Fibroblast of skin of scalp (primary cell): Measurements from ENCODE around the gene NUMA1. TPM values are rescaled to one million over a fixed set of nuclear protein-coding genes. Genes with fewer than 3 reads are reported as not detected.

Source experiments
- DNase-seq: peaks from one replicate; pipeline ENCODE4 v3.0.0-alpha.2; 2013
- polyA plus RNA-seq, 2 experiments: library from polyadenylated mRNA; unstranded; fragments of 120-200 nt; gene quantifications; one replicate each; pipeline ENCODE4 v1.2.1, GENCODE V29; 2013; ENCODE audit not compliant: insufficient read length in 2 of 2

The NUMA1 gene, protein sequence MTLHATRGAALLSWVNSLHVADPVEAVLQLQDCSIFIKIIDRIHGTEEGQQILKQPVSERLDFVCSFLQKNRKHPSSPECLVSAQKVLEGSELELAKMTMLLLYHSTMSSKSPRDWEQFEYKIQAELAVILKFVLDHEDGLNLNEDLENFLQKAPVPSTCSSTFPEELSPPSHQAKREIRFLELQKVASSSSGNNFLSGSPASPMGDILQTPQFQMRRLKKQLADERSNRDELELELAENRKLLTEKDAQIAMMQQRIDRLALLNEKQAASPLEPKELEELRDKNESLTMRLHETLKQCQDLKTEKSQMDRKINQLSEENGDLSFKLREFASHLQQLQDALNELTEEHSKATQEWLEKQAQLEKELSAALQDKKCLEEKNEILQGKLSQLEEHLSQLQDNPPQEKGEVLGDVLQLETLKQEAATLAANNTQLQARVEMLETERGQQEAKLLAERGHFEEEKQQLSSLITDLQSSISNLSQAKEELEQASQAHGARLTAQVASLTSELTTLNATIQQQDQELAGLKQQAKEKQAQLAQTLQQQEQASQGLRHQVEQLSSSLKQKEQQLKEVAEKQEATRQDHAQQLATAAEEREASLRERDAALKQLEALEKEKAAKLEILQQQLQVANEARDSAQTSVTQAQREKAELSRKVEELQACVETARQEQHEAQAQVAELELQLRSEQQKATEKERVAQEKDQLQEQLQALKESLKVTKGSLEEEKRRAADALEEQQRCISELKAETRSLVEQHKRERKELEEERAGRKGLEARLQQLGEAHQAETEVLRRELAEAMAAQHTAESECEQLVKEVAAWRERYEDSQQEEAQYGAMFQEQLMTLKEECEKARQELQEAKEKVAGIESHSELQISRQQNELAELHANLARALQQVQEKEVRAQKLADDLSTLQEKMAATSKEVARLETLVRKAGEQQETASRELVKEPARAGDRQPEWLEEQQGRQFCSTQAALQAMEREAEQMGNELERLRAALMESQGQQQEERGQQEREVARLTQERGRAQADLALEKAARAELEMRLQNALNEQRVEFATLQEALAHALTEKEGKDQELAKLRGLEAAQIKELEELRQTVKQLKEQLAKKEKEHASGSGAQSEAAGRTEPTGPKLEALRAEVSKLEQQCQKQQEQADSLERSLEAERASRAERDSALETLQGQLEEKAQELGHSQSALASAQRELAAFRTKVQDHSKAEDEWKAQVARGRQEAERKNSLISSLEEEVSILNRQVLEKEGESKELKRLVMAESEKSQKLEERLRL (N-terminal part only)
- polyA plus RNA-seq (2013, experiment 1 of 2; ENCODE audit: insufficient read length), result 104 TPM
- polyA plus RNA-seq (2013, experiment 2 of 2; ENCODE audit: insufficient read length), result 102 TPM

DNA sequence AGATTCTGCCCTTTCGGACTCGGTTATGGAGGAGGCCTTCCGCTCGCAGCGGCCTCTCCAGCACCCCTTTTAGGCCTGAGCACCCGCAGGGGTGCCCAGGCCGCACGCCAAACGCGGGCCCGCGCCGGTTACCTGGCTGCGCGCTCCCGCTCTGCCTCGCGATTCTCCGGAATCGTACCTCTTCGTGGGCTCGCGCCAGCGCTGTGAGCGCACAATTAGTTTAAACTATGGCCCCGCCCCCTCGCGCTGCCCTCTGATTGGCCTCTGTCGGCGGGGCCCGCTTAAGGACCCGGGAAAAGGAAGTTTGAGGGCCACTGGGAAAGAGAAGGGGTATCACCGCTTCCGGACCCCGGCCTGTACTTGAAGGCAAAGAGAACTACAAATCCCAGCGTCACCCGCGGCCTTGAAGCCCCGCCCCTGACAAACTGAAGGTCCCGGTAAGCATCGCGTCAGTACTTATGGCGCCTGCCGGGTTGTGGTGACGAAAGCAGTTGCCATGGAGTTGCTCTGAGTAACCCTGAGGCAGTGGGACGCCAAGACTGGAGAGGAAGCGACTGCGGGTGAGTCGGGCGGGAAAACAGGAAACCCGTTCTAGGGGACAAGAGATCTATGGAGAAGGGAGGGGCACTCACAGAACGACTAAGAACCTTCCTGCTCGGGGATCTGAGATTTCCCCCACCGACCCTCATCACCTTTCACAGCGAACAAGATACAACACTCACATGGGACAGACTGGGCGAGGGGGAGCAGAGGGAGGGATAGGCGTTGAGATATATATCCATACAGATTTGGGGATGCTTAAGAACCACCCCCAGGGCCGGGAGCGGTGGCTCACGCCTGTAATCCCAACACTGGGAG lies at the start of gene NUMA1, which contains the start of gene LRRC51:
NUMA1 (minus strand) TSS at position 217 of the 858 bp plus-strand sequence. CDS start 44,599 bp downstream, outside the sequence.
LRRC51 (plus strand) TSS at position 525 of the 858 bp plus-strand sequence. CDS start 8,234 bp downstream, outside the sequence.
- DNase-seq, result peak; percentile 100

DNA sequence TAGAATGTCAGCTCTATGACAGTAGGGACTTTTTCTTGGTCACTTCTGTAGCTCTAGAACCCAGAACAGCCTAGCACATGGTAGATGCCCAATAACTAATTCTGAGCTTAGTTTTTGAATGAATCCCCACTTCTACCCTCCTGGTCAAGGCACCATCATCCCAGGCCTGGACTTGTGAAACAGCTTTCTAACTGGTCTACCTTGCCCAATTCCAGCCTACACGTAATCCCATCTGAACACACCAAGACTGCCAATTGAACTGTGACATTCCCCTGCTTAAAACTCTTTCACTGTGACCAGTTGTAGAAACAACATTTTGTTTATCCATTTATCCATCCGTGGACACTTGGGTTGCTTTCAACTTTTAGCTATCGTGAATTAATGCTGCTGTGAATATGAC lies 49.0 kb upstream of the NUMA1 start:
- no peak for DNase-seq

DNA sequence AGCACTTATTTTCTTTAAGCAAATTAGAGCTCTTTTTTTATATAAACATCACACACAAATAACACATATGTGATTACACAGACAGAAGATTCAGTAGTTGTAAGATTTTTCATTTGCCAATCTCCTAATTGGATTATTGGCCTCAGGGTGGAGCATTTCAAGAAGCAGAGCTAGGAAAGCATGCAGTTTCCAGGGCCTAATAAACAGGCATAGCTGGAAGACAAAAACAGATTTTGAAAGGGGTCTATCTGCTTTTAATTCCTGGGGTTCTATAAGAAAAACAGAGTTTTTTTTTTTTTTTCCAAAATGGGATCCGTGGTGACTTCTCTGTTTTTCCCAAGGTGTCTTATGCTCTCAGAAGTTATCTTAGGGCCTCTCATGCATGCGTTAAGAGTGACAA lies 47.6 kb upstream of the NUMA1 start:
- DNase-seq, result no peak

DNA sequence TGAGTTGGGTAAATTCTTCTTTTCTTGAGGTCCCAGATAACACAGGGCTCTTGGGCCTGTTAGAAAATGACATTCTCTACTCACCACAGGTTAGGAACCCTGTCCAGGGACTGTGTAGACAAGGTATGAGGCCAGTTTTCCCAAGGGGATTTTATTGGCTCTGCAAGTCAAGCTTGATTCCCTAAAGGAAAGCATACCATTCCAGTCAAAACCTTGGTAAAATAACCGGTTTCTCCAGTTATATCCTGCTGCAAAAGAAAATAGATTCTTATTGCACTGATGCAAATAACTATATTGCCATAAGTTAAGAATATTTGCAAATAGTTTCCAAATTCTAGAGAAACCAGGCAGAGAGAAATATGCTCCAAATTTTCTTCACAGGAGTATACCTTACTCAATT lies 45.6 kb upstream of the NUMA1 start:
- no peak for DNase-seq

DNA sequence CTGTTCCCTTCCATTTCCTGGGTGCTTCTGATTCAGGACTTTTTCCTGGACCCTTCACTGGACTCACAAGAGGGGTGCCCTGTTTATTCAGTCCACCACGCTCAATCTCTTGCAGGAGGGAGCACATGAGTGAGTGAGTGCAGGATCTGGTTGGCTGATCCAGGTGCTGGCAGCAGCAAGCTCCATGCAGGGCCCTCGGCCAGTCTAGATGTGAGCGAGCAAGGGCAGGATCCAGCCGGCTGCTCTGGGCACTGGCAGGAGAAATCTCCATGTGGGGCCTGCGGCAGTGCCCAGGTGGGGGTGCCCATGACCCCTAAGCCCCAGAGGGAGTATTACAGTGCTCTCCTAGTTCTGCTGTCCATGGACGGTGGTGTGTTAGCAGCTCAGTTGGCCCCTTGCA lies 43.7 kb upstream of the NUMA1 start:
- no peak for DNase-seq

DNA sequence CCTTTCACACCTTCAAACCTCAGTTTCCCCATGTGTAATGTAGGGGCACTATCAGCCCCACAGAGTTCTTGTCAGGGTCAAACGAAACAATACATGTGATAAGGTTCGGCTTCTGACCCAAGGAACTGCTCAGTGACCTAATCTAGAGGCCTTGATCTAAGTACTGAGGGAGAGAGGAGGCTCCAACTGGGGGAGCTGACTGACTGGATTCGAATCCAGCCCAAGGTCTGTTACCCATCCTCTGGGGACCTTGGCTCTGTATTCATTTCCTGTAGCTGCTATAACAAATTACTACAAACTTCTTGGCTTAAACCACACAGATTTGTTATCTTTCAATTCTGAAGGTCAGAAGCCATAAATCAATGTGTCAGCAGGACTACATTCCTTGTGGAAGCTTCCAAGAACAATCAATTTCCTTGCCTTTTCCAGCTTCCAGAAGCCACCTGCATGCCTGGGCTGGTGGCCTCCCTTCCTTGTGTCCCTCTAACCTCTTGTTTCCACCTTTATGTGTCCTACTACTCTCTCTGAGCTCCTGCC lies 42.8 kb upstream of the NUMA1 start:
- no peak for DNase-seq

DNA sequence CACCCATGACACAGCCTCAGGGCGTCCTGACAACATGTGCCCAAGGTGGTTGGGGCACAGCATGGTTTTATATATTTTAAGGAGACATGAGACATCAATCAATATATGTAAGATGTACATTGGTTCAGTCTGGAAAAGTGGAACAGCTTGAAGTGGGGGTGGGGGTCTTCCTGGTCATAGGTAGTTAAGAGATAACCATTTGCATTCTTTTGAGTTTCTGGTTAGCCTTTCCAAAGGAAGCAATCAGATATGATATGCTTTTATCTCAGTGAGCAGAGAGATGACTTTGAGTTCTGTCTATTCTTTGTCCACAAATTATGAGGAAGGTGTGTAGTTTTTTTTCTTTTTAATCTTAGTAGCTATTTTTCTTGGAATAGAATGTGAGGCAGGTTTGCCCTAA lies 42.3 kb upstream of the NUMA1 start:
- DNase-seq, result no peak

DNA sequence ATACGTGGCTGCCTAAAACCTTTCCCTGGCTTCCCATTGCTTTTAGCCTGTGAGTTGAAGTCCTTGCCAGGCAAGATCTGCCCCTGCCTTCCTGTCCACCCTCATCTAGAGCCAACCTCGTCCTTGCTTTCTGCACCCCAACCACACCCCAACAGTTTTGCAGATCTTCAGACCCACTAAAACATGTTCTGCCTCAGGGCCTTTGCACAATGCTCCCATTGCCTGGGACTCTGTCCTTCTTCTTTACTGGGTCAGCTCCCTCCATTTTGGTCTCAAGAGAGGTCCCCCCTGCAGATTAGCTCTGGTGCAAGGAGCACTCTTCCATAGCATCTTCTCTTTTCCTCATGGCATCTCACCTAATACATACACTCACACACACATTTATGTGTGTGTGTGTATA lies 40.6 kb upstream of the NUMA1 start:
- no peak for DNase-seq

DNA sequence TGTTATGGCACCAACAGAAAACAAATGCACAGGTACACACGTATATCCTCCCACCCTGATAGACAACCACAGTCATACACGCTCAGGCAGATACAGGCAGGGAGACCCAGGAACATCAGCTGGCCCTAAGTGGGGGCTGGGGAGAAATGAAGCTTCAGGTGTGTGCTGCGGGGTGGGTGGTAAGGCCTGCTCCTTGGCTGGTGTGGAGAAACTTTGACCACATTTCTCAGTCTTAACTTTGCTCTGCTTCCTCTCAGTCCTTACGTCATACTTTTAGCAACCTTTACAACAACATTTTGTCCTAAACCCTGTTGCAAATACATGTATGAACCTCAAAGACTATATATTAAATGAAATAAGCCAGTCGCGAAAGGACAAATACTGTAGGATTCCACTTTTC lies 38.9 kb upstream of the NUMA1 start:
- no peak for DNase-seq

DNA sequence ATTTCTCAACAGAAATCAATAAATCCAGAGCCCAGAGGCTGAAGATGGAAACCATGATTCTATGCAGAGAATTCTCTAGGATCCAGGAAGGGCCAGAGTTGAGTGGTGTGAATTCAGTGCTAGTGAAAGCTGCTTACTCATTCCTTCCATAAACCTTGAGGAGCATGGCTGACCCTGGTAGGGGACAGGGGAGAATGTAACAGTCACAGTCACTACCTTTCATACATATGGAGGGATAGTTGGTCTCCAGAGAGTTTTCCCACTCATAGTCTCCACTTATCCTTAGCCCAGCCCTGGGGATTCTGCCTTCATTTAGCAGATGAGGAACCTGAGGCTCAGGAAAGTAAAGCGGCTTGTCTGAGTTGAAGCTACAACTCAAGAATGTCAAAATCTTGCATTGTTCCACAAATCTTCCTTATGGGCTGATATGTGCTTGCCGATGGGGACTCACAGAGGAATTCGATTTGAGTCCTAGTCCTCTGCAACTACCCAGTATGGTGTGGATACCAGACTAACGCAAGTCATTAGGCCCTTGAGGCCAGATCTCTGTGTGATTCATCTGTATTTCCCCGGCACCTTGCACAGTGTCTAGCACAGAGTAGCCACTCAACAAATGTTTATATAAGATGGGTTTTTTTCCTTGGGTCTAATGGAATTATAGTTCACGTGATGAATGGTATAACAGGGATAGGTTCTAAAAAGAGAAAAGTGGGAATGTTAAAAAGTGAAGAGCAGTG lies 35.8 kb upstream of the NUMA1 start:
- DNase-seq, result no peak

DNA sequence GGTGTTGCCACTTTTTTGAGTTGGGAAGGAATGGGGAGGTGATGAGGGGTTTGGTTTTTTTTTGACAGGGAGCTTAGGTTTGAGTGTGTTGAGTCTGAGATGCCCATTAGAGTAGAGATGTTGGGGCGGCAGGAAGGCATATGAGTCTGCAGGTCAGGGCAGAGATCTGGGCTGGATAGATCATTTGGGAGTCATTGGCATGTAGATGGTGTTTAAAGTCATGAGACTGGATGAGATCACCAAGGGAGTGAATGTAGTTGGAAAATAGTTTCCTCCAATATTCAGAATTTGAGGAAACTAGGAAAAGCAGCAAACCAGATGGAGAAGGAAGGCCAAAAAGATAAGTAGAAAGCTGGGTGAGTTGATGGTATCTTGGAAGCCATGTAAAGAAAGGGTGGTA lies 34.2 kb upstream of the NUMA1 start:
- DNase-seq, result no peak

DNA sequence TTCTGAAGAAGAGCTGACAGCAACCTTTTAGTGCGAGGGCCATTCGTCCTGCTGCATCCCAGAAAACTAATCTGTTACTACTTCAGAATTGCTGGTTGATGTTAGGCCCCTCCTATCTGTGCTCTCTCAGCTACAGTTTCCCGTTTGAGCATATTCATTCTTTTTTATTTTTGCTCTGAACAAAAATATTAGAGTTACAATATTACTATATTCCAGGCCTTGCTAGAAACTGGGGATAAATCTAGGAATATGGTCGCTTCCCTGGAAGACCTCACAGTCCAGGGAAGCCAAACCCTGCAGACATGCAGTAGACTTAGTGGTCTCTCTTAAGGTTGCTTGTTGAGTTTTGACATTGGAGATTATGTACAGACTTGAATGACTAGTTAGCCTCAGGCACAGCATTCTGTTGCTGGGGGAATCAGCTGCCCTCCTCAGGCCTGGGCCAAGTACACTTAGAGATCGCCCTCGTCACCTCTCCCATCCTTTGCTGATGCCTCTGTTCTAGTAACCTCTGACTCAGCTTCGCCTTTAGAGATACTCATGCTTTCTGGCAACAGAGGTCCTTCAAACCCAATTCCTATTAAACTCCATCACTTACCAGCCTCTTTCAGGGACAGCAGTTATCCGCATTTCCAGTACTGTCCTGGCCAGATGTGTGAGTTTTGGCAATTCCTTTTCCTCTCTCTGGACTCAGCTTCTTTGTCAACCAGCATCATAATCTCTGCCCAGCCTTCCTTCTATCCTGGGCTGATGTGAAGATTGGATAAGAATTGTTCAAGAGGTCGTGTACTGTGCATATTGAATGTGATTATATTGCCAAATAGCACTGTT lies 32.9 kb upstream of the NUMA1 start:
- no peak for DNase-seq

DNA sequence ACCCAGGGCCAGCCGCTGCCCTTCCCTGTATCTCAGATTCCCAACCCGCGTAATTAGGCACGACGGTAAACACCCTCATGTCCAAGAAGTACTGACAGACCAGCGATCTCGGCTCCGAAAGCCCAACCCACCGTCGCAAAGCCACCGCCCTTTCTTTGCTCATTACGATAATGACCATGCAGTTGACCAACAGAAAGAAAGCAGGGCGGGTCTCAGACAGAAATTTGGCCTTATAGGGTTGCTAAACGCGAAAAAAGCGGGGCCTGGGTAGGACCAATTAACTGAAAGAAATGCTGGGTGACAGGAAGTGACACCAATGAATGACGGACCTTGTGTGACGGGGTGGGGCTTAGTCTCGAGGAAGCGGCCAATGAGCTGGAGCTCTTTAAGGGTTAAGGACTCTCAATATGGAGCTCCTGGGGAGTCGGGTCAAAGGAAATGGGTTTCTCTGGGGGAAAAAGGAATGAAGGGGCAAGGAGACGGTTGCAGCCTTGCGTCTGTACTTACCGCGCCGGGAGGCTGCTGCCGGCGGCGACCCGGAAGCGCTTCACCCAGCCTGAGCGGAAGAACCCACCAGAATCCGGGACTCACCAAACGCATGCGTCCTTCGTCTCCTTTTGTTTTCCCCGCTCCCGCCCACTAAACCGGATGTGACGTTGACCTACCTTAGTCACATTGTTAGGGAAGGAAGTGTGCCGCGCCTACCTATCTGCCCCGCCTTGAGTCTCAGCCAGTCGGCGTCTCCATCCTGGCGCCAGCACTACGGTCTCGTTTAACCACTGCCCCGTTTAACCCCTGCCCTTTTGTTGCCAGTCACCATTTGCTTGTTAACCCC lies 32.0 kb upstream of the NUMA1 start, which contains the start of gene ANAPC15:
ANAPC15 (minus strand) TSS at position 553 of the 835 bp plus-strand sequence. CDS start 1,419 bp downstream, outside the sequence.
- peak; percentile 100 for DNase-seq

DNA sequence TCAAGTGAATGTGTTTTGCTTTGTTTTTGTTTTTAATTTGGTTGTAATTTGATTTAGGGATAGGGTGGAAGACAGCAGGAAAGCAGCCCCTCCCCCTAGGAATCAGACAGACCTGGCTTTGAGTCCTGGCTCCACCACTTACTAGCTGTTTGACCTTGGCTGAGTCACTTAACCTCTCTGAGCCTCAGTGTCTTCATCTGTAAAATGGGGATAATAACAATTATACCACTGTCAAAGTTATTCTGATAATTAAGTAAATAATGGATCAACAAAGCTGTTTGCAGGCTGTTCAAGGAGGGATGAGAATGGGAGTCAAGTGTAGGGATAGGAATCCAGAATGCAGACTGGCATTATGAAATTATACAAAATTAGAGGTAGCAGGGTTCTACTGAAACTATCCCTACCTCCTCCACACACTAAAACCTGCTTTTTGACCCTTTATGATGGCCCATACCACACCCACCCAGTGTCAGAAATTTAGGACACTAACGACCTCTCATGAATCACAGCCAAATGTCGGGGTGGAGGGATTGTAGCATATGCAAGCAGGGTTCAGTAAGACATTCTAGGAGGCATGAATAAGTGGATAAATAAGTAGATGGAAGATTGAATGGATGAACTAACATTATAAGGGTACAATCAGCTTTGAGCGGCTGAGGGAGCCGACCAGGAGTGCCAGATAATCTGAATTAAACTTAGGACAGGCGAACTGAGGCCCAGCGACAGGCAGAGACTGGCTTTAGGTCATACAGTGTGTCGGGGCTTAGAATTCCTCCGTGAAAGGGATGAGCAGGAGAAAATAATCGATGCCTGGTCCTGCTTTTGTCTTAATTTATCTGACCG lies 31.2 kb upstream of the NUMA1 start:
- peak; percentile 14 for DNase-seq

DNA sequence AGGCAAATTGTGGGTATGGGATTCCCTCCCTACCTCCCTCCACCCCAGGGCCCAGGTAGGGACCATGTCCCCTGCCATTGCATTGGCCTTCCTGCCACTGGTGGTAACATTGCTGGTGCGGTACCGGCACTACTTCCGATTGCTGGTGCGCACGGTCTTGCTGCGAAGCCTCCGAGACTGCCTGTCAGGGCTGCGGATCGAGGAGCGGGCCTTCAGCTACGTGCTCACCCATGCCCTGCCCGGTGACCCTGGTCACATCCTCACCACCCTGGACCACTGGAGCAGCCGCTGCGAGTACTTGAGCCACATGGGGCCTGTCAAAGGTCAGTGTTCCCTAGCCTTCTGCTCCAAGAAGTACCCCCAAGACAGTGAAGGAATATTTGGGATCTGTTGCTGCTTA lies 25.5 kb upstream of the NUMA1 start, which contains the start of gene TOMT:
TOMT (plus strand) TSS at position 37 of the 400 bp plus-strand sequence; CDS start at position 65, 28 bp downstream.
- no peak for DNase-seq

DNA sequence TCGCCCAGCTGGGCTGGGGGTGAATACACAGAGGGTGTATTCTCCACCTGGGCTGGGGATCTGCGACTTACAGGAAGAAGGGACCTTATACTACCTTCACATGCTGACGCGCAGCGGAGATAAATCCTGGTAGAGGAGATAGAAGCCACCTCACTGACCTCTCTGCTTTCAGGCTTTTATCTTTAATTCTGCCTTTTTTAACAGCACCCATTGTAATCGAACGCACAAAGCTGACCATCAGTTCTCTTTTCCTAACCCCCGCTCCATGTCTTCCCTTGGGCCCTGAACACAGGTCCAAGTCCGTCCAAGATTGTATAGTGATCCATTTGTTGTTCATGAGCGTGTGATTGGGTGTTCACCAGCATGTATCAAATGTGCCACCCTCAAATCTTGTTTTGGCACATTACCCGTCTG lies 23.4 kb upstream of the NUMA1 start:
- DNase-seq, result no peak
